PC-9 (cell line): ENCODE data around the gene GABRP. TPM values are rescaled to one million over a fixed set of nuclear protein-coding genes. Genes with fewer than 3 reads are reported as not detected.

Experiments used
- BruUV-seq: library from RNA; stranded (reverse); fragments of 400-500 nt; replicated peaks from 2 replicates; lab custom pipeline; 2021; lab: Mats Ljungman, UMichigan
- CTCF ChIA-PET: fragments of 300-600 bp; sonication (Branson Sonifier 250); formaldehyde crosslinking; loops from one replicate; lab custom pipeline; 2022; ENCODE audit warnings: antibody characterized with exemption; lab: Charles Lee
- POLR2A ChIA-PET: fragments of 300-600 bp; sonication (Branson Sonifier 250); formaldehyde crosslinking; loops from one replicate; lab custom pipeline; 2022; ENCODE audit warnings: antibody characterized with exemption; ENCODE audit not compliant: unreplicated experiment; lab: Charles Lee
- DNase-seq, 2 experiments: peaks; one replicate each; pipeline versions ENCODE4 v3.0.0 to v3.0.0-alpha.2; 2015 to 2022; ENCODE audit warnings: mixed read lengths in 1 of 2
- H2AFZ ChIP-seq: fragments of 200-600 bp; sonication (generic); 2 replicates; pipeline ENCODE4 v1.8.1; 2017; ENCODE audit warnings: antibody characterized with exemption
- H3F3A ChIP-seq: fragments of 200-600 bp; sonication (generic); 2 replicates; pipeline ENCODE4 v1.8.1; 2017; ENCODE audit warnings: antibody characterized with exemption, mild to moderate bottlenecking, low read depth; ENCODE audit not compliant: insufficient read depth
- H3K27ac ChIP-seq: fragments of 200-600 bp; sonication (generic); 2 replicates; pipeline ENCODE4 v1.6.1; 2016; ENCODE audit warnings: mixed run types
- H3K27me3 ChIP-seq: fragments of 200-600 bp; sonication (generic); 2 replicates; pipeline ENCODE4 v1.6.1; 2016; ENCODE audit warnings: low read depth, mixed run types; ENCODE audit not compliant: insufficient read depth
- H3K36me3 ChIP-seq: fragments of 200-600 bp; sonication (generic); 2 replicates; pipeline ENCODE4 v1.6.1; 2016; ENCODE audit warnings: low read depth, mixed run types
- H3K4me1 ChIP-seq: fragments of 200-600 bp; sonication (generic); replicated peaks from 2 replicates; pipeline ENCODE4 v1.6.1; 2016; ENCODE audit warnings: mixed run types; ENCODE audit not compliant: insufficient read depth
- H3K4me2 ChIP-seq: fragments of 200-600 bp; sonication (generic); 2 replicates; pipeline ENCODE4 v1.6.1; 2017; ENCODE audit warnings: mixed run types
- H3K4me3 ChIP-seq: fragments of 200-600 bp; sonication (generic); 2 replicates; pipeline ENCODE4 v1.6.1; 2016; ENCODE audit warnings: mixed run types
- H3K79me2 ChIP-seq: fragments of 200-600 bp; sonication (generic); 2 replicates; pipeline ENCODE4 v1.6.1; 2017; ENCODE audit warnings: low read depth, mixed run types
- H3K9me2 ChIP-seq: fragments of 200-600 bp; sonication (generic); 2 replicates; pipeline ENCODE4 v1.8.1; 2017; ENCODE audit warnings: mild to moderate bottlenecking; ENCODE audit not compliant: insufficient read depth
- H3K9me3 ChIP-seq: fragments of 200-600 bp; sonication (generic); 2 replicates; pipeline ENCODE4 v1.8.1; 2016; ENCODE audit warnings: low read depth; ENCODE audit not compliant: insufficient read depth
- H4K20me1 ChIP-seq: fragments of 200-600 bp; sonication (generic); 2 replicates; pipeline ENCODE4 v1.8.1; 2017; ENCODE audit not compliant: insufficient read depth
- EZH2 ChIP-seq: fragments of 200-600 bp; sonication (generic); IDR thresholded peaks from 2 replicates; pipeline ENCODE4 v1.8.0; 2017; ENCODE audit warnings: antibody characterized with exemption, low read depth
- intact Hi-C: fragments of 100-400 bp; cut with micrococcal nuclease; formaldehyde crosslinking; loops from one replicate; pipeline ENCODE4 v1.10.0; 2022; ENCODE audit not compliant: unreplicated experiment
- total RNA-seq: library from RNA; stranded (reverse); gene quantifications from 2 replicates; pipeline ENCODE4 v1.2.3, GENCODE V29; 2021
- TF ChIP-seq, protein P1 (sequence below): fragments of 200-600 bp; sonication (generic); conservative IDR thresholded peaks from 2 replicates; pipeline ENCODE4 v1.6.1; 2017; ENCODE audit warnings: mixed run types, antibody characterized with exemption, mild to moderate bottlenecking, moderate library complexity

The GABRP gene
- total RNA-seq, 1 experiment from 2014 or later = 2.1 TPM

DNA sequence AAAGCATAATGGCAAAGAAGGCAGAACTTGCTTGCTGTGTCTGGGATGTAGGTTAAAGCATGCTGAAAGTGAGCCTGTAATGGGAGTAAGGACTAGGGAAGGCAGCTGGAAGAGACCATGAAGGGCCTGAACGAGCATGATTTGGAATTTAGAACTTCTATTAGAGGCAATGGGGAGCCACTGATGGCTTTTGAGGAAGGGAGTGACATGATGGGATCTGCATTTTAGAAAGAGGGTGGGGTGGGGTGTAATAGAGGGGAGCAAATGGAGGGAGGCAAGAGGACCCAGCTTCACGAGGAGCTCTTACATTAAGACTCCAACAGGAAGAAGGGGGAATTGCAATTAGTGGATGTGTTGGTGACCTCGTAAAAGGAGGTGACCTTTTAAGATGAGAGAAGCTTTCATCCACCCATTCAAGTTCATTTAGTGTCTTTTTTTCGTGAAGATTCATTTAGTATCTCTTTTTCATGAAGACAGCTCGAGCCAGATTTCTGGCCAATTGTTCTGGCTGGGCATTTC is 13.6 kb upstream of the GABRP start:
- no peak overlapping the region for H3K4me2 ChIP-seq
- ChIA-PET CTCF (no interaction called here), POLR2A (no interaction called here)
- H3K9me3 ChIP-seq = no peaks in the 10 kb centered on the region
- intact Hi-C loops = no loop called here
- BruUV-seq = no TSS peak
- no peak overlapping the region for H3K27ac ChIP-seq
- no peak for DNase-seq
- H2AFZ ChIP-seq = no peak overlapping the region
- no peaks in the 10 kb centered on the region for H3F3A ChIP-seq
- H3K27me3 ChIP-seq = no peaks in the 10 kb centered on the region
- H4K20me1 ChIP-seq = no peaks in the 10 kb centered on the region
- no peaks in the 10 kb centered on the region for H3K79me2 ChIP-seq
- H3K9me2 ChIP-seq = no peaks in the 10 kb centered on the region
- no peak overlapping the region for H3K4me3 ChIP-seq
- TF ChIP-seq, protein P1, sequence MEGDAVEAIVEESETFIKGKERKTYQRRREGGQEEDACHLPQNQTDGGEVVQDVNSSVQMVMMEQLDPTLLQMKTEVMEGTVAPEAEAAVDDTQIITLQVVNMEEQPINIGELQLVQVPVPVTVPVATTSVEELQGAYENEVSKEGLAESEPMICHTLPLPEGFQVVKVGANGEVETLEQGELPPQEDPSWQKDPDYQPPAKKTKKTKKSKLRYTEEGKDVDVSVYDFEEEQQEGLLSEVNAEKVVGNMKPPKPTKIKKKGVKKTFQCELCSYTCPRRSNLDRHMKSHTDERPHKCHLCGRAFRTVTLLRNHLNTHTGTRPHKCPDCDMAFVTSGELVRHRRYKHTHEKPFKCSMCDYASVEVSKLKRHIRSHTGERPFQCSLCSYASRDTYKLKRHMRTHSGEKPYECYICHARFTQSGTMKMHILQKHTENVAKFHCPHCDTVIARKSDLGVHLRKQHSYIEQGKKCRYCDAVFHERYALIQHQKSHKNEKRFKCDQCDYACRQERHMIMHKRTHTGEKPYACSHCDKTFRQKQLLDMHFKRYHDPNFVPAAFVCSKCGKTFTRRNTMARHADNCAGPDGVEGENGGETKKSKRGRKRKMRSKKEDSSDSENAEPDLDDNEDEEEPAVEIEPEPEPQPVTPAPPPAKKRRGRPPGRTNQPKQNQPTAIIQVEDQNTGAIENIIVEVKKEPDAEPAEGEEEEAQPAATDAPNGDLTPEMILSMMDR = no peak
- no peak for TF ChIP-seq EZH2
- H3K36me3 ChIP-seq = no peaks in the 10 kb centered on the region
- peaks cover 18% of the 10 kb centered on the region for H3K4me1 ChIP-seq

DNA sequence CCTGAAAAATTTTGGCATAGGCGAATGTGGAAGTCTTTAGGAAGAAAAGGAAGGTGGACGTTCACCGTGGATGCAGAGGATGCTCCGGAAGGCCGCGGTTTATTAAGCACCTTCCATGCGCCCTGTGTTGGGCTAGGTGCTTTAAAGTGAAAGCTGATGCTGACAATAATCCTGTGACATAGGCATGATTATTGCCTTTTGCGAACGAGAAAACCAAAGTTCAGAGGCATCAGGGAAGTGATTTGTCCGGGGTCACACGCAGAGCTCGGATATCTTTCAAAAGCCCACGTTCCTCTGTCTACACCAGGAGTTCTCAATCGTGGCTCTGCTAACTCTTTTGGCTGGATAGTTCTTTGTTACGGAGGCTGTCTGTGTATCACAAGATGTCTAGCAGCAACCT is 12.0 kb upstream of the GABRP start:
- Histone ChIP-seq H3K79me2 (no peaks in the 10 kb centered on the region), H3K27ac (no peak overlapping the region), H3K4me3 (no peak overlapping the region), H3F3A (no peaks in the 10 kb centered on the region), H2AFZ (no peak overlapping the region), H3K9me2 (no peaks in the 10 kb centered on the region), H3K4me1 (peaks cover 18% of the 10 kb centered on the region), H3K36me3 (no peaks in the 10 kb centered on the region), H3K4me2 (no peak overlapping the region), H3K27me3 (no peaks in the 10 kb centered on the region), H4K20me1 (no peaks in the 10 kb centered on the region), H3K9me3 (no peaks in the 10 kb centered on the region)
- no TSS peak for BruUV-seq
- TF ChIP-seq, protein P1 = no peak
- no peak for TF ChIP-seq EZH2
- ChIA-PET POLR2A (no interaction called here), CTCF (no interaction called here)
- no peak for DNase-seq
- intact Hi-C loops = no loop called here

DNA sequence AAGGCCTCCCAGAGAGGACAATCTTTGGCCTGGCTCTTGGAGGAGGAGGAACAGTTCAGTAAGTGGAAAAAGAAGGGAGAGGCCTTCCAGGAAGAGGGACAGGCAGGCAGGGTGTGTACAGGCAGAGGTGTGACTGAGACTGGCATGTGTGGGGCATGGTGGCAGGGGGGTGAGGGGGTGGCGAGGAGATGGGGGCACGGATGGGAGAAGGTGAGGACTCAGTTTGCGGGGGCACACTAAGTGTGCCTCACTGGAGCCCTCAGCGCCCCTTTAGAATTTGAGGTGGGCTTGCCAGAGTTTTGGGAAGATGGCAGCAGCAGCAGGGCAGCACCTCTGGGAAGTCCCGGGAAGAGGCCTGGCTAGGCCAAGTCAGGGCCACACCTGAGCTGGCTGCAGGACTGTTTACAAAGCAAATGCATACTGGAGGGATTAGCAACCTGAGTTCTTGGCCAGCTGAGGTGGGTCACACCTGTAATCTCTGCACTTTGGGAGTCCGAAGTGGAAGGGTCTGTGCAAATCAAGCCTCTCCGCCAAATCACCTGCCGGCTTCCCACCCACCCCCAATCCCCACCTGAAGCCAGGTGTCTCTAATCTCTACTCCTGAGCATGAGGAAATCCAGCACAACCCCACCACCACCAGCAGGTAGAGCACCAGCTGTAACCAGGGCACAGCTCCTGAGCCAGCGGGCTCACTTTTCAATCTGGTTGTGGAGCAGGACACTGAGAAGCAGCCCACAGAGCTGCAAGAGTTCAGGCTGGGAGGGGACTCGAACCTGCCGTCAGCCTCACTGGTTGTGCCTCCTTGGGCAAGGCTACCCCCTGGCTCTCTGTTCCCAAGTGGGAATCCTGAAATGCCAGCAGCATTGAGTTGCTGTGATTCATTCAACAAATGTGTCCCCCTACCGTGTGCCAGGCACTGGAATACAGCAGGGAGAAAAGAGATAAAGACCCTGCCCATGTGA is 10.2 kb upstream of the GABRP start:
- Histone ChIP-seq H3K9me2 (no peaks in the 10 kb centered on the region), H2AFZ (no peak overlapping the region), H3K9me3 (no peaks in the 10 kb centered on the region), H3K79me2 (no peaks in the 10 kb centered on the region), H3K27me3 (no peaks in the 10 kb centered on the region), H3K27ac (peak overlapping the region; percentile 46), H3K4me2 (peak overlapping the region; percentile 27), H3K36me3 (no peaks in the 10 kb centered on the region), H3F3A (no peaks in the 10 kb centered on the region), H4K20me1 (no peaks in the 10 kb centered on the region), H3K4me3 (no peak overlapping the region), H3K4me1 (peaks cover 18% of the 10 kb centered on the region)
- POLR2A ChIA-PET = interaction anchor here (0.9 to 1.3 kb wide), 2 partner anchors 21 to 23 kb away, joined by 3 to 8 read pairs; no protein-coding TSS in a partner anchor
- CTCF ChIA-PET = interaction anchor here (1.2 kb wide), 1 partner anchor 18 kb away, joined by 3 read pairs; no protein-coding TSS in a partner anchor
- peak; percentile 63 to 75 for DNase-seq
- intact Hi-C loops = loop anchor here (1.0 kb wide), 1 partner anchor 23 kb away; no protein-coding TSS in a partner anchor
- no peak for TF ChIP-seq EZH2
- TF ChIP-seq, protein P1 = no peak
- BruUV-seq = no TSS peak
